NCI-H345 (cell line): ENCODE measurements around the gene C1orf198.
"Not testable (repeated sequence)": the region's sequence is repeated elsewhere in the genome, so short reads cannot be mapped to it uniquely, and the experiment has no call there.

Experiments used
- DNase-seq: peaks from one replicate; lab custom pipeline; 2025; lab: John Stamatoyannopoulos, UW

Gene C1orf198

DNA sequence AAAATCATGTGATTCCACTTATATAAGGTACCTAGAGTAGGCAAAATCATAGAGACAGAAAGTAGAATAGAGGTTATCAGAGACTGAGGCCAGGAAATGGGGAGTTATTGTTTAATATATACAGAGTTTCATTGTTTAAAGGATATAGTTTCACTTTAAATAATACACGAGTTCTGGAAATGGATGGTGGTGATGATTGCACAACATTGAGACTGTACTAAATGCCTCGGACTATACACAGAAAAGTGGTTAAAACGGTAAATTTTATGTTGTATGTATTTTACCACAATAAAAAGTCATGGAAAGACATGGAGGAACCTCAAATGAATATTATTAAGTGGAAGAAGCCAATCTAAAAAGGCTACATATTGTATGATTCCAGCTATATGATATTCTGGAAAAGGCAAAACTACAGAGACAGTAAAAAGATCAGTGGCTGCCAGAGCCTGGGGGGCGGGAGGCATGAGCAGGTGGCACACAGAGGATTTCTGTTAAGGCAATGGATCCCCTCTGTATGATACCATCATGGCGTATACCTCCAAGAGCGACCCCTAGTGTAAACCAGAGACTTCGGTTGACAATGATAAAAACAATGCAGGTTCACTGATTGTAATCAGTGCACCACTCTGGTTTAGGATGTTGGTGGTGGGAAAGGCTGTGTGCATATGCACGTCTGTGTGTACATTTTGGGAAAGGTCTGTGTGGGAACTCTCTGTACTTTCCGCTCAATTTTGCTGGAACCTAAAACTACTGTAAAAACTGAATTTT, 7.5 kb downstream of the C1orf198 start:
- DNase-seq, result no peak

GRCh38 chr1:230858918-230859729, 9.2 kb downstream of the C1orf198 start:
- no peak for DNase-seq

DNA sequence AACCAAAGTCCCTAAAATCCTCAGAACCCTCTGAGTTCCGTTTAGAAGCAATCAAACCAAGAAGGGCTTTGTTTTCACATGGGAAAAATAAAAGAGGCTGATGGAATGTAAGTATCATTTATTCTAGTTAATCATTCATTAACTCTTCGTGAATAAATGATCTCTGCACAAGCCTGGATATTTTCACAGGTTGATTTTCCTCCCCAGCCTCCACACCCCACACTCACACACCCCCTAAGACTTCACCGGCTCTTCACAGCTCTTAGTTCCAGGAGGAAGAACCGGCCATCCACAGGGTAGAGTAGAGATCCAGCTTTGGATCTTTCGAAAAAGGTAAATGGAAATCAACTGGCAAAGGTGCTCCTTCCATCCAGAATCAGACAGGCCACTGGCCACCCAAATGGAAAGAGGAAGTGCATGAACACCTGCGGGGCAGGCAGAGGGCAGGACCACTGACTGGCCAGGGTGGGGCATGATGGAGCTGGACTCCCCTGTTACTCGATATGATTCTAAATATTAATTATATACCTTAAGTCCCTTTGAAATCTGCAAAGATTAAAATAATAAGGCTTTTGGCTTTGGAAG, 10.0 kb downstream of the C1orf198 start:
- DNase-seq, result no peak

DNA sequence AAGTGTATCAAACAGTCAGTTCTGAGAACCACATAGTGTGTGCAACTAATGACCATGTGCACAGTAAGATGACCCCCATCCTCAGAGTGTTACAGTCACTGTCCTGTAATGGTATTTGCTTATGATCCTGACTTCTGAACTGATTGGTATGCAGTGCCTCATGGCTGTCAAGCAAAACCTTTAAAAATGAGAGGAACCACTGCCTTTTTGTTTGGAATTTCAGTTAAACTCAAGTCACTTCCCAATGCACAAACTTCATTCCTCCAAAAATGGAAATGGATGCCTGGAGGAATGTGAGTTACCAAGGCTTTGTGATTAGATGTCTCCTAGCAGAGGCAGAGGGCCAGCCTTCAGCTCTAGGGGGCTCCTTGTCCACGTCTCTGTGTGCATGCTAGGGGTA, 10.5 kb downstream of the C1orf198 start:
- DNase-seq, result no peak

DNA sequence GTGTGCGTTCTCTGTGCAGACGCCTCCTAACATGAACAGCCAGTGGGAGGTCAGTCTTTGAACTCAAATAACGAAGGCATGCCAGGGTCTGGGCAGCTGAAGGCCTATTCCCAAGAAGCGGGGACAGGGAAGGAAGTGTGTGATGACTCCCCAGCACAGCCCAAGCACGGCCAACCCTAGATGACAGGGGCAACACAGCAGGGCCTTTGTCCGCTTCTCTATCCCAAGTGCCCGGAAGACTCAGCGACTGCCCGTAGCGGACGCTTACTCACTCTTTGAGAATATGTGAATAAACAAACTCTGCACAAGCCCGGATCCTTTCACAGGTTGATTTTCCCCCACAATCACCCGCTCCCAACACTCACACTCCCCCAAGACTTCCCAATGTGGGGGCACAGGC, 11.2 kb downstream of the C1orf198 start:
- DNase-seq, result no peak

- DNase-seq, result no peak
Measured at GRCh38 chr1:230855886-230856285, 12.4 kb downstream of the C1orf198 start.

DNA sequence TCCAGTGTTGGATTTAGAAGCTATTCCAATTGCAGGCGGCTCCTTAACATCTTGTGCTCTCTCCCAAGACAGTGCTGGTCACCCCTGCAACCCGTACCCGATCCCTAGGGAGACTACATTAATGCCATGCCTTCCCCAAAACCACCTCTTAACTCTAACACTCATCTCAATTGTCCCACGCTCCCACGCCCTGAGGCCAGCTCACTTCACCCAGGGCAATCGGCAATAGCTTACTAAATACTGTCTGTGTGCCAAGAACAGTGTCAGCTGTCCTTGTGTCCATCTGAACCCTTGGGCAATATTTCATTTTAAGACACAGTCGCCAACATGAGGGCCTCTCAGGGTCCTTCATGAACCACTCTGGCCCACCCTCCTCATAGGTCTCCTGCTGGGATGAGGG, 13.9 kb downstream of the C1orf198 start:
- no peak for DNase-seq

DNA sequence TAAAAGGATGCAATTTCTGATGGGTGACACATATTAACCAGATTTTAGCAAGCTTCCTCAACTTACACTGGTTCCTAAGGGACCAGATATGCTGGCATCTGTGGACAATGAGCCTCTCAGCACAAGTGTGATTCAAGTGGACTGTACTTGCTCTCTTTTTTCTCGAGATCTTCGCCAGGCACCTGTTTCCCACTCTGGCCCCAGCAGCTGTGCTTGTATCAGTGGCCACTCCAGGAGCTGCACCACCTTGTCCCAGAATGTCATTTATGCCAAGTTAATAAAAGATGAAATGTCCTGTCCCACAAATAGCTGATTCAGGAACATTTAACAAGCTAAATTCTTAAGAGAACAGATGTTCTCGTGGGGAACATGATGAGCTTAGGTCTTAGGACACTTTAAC, 14.6 kb downstream of the C1orf198 start:
- DNase-seq, result no peak

DNA sequence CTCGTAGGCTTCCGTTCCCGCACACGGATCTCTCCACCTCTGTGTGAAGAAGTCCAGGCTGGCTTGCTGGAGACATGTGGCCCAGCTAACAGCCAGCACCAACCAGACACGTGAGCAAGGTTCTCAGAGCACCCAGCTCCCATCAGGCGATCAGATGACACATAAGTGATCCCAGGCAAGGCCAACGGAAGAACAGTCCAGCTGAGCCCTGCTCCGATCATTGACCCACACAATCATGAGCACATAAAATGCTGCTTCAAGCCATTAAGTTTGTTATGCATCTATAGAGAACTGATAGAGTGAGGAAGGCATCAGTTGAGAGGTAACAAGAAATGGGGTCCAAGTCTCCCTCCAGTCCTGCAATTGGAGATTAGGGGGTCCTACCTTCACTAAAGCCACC, 15.4 kb downstream of the C1orf198 start:
- no peak for DNase-seq

- DNase-seq, result no peak
Measured at GRCh38 chr1:230851291-230851691, 17.0 kb downstream of the C1orf198 start.

- no peak for DNase-seq
Measured at GRCh38 chr1:230850547-230850946, 17.8 kb downstream of the C1orf198 start.

GRCh38 chr1:230849451-230850224, 18.7 kb downstream of the C1orf198 start:
- DNase-seq, result no peak

- no peak for DNase-seq
Measured at GRCh38 chr1:230848235-230848634, 20.1 kb downstream of the C1orf198 start.

GRCh38 chr1:230845184-230845583, 23.1 kb downstream of the C1orf198 start:
- not testable (repeated sequence) for DNase-seq

DNA sequence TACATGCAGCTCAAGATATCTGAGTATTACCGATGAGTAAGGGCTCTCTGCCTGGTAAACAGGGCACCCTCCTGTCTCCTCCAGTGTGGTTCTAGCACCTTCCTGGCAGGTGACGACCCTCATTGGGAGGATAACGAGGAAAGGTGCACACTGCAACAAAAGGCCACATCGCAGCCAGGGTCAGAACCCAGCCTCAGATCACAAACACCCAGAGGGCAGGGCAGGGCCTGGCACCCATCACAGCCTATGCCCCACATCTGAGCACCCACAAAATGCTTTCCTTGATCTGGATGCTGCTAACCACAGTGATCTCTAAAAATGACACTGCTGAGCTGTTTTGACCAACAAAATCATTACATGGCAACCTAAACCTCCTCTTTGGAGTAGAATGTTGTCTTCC, 23.8 kb downstream of the C1orf198 start:
- no peak for DNase-seq

- no peak for DNase-seq
Measured at GRCh38 chr1:230843503-230844309, 24.6 kb downstream of the C1orf198 start.

DNA sequence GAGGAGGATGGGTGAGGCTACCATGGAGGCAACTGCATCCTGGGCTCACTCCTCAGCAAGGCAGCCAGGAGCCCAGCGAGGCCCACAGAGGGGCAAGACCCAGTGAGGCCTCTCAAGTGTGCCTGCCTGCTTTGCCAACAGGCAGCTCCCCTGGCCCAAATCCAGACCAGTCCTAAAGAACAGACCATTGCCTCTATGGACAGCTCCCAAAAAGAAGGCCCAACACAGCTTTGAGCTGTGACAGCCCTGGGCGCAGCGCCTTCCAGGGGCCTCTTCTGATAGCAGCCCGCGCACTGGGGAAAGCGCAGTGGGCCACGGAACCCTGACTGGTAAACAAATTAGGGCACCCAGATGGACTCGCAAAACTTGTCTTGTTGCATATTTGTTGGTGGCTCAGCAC, 25.5 kb downstream of the C1orf198 start:
- DNase-seq, result no peak

- DNase-seq, result no peak
Measured at GRCh38 chr1:230839173-230839572, 29.1 kb downstream of the C1orf198 start.

DNA sequence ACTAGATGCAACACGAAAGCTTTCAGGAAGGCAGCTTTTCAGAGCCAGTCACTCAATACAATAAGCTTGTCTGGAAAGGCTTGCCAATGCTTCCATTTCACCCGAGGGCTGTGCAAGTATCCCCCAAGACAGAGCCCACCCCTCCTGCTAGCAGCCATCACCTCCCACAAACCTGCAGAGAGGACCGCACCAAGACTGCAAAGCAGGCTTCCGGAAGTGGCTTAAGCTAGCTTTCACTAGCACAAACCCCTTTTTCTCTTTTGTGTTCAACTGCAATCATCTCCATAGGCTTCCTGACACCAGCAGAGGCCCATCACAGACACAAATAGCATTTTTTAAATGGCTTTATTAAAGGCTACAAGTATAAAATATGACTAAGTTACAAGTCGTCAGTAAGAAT, 31.5 kb downstream of the C1orf198 start:
- DNase-seq, result no peak

DNA sequence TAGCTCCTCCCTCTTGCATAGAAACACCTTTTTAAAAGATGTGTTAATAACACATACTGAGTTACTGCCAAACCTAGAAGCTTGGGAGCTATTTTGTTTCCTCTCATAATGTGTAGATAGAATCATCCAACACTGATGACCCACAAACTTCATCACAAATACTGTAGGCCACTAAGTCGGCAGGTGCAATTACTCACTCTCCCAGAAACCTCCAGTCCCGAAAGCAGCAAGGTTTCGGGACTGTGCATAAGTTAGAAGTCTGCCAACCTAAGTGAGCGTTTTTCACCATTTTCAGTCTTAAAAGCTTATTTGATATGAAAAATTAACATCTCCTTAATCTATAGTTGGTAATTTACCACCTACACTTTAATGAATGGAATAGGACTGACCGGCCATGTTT, 32.0 kb downstream of the C1orf198 start:
- no peak for DNase-seq

DNA sequence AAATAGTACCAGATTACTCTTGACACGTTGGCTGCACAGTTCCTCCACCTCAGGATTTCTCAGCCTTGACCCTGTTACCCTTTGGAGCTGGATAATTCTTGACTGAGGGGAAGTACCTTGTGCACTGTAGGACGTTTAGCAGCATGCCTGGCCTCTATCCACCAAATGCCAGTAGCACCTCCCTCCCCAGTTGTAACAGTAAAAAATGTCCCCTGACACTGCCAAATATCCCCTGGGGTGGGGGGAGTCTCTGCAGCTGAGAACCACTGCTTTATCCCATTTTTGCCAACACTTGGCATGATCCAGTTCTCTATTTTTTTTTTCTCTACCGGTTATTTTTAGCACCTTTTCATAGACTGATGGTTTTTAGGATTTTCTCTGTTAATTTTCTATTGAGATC, 34.0 kb downstream of the C1orf198 start:
- DNase-seq, result no peak
